Measurements from ENCODE around the gene MAPKAP1.

Gene MAPKAP1

DNA sequence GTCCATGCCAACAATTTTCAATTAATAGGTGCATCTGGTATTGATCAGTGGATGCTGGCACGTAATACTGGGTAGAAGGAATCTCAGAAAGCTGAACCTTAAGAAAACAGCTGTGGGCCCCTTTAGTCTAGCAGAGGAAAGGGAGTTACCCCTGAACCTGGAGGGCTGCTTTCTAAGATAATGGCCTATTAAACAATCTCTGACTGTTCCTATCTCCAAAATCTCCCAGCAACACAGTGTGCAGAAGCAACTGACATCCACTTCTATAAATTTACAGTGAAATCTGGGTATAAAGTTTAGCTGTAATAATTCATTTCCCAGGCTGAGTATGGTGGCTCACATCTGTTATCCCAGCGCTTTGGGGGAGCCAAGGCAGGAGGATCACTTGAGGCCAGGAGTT is 198.8 kb downstream of the MAPKAP1 start:
- no peak for DNase-seq

DNA sequence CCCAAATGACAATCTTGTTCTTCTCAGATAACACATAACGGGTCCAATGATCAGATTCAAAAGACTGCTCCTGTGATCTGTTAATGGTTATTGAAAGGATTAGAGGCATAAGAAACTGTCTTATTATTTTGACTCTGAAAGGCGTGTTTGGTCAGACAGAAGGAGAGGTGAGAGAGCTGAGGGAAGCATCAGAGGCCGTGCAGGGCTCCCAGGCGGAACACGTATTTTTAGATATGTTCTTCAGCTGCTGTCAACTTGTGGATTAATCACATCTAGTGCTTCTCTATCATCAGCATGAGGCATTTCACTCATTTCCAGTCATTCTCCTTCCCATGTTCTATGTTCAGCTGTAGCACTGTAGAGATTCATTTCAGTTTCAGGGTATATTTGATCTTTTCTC is 199.8 kb downstream of the MAPKAP1 start:
- DNase-seq: no peak

DNA sequence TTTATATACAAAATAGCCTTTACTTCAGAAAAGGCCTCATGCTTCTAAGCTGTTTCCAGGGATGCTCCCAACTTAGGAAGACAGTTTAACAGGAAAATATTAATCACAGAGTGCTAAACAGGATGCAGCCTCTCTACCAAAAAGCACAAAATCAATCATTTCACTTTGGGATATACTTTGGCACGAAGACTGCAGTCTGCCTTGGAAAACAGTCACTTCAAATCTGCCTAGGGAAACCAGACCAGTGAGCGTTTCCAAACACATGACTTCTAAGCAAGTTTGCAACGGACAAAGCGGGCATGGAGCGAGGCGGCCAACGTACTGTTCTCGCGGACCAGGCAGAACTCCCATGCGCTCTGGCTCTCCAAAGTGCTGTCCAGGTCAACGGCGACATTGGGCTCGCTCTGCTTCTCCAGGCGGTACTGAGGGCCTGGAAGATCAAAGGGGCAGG is 201.0 kb downstream of the MAPKAP1 start:
- no peak for DNase-seq

DNA sequence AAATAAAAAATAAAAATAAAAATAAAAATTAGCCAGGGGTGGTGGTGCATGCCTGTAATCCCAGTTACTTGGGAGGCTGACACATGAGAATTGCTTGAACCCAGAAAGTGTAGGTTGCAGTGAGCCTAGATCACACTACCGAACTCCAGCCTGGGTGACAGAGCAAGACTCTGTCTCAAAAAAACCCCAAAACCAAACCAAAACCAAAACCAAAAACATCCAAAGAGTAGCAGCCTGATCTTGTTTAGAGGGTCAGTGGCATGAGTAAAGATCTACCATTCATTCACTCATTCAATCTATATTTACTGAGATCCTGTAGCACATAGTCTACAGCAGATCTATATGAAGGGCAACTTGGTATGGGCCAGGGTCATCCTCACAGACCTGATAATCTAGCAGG is 202.4 kb downstream of the MAPKAP1 start:
- no peak for DNase-seq

DNA sequence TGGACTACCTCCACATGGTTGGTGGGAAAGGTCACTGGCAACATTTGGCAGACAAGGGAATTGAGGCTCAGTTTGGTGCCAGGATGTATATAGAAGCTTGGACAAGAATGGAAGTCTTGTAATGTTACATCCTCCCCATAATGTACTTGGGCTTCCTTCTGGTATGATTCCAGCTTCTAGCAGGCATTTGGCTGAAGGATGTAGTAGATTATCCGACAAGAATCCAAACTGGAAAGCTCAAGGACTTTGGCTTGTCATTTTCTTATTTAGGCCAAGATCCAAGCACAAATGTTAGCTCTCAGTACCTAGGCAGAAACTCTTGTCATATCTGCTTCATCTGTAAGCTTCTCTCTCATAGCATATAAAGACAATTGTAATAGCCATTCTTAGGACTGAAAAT is 209.1 kb downstream of the MAPKAP1 start:
- no peak for DNase-seq

DNA sequence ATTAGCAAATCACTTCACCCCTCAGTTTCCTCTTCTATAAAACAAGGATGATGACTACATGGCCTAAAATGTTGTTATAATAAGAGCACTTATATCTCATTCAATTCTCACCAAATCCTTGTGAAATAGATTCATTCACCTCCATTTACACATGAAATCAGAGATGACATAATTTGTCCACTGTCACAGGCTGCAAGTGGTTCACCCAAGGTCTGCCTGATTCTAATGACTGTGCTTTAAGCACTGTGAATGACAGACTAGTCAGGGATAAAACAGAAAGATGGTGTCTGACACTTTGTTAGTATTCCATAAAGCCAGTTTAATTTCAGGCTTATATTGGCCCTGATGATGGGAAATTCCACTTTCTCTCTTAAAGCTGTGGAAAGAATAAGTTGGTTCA is 209.5 kb downstream of the MAPKAP1 start:
- no peak for DNase-seq

DNA sequence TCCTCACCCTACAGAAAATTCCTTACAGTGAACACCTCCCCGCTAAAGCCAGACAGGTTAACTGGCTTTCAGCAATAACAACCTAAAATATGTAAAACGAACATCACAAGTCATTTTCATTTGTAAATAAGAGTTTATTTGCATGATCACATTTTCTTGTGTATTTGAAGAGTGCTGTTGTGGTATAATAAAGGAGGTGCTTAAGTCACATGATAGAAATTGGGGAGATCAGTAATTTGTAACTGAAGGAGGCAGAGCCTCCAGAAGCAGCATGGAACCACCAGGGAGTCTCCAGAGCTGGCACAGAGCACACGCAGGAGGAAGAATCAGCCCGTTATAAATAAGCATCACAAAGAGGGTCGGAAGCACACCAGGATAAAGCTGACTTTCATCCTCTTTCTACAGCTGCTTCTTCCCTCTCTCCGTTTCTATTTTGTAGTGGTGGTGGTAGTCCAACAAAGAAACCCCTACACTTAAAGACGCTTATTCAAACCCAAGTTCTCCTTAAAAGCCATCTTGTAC is 210.6 kb downstream of the MAPKAP1 start:
- no peak for DNase-seq

DNA sequence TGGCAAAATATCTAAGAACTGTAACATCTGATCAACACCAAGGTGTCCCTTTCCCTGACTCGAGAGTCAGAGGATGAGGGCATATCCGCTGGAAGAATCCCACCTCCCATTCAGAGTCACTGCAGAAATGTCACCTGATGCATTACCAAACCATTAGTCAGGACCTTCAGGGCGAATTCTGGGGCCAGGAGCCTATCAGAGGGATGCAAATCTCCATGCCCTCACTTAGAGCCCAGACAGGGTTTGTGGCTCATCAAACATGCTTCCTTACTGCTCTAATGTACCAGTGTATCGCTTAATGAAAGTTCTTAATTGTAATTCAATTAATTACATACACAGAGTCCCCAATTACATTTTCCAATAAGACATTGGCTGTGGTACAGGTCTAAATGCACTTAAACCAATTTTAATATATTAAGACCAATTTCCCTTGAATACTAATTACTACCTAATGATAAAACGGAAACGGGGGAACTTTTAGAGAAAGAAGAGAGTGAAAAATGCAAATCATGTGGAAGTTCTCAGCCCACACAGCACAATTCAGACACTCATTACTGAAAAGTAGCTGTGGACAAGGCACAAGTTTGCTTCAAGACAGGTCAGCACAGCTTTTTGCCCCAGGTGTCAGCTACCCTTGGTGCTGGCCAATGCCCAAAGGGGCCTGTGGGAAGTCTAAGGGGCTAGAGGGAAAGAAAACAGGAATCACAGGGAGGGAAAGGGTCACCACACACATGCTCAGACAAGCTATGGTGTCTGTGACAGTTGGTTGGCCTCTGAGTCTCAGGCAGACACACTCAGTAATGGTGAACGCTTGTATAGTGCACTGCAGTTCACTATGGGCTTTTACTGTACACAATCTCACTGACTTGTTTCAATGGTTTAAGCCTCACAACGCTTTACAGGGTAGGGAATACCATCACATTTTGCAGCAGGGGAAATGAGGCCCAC is 211.6 kb downstream of the MAPKAP1 start:
- DNase-seq: no peak

DNA sequence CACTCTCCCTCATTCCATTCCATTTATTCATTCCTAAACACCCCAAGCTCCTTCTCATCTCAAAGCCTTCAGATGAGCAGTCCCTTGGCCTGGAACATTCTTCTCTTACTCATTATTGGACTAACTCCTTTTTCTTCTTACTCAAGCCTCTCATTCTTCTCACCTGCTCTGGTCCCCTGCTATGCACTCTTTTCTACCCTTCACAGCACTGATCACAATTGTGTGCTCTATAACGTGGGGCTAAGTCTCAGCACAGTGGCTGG is 212.4 kb downstream of the MAPKAP1 start:
- no peak for DNase-seq

DNA sequence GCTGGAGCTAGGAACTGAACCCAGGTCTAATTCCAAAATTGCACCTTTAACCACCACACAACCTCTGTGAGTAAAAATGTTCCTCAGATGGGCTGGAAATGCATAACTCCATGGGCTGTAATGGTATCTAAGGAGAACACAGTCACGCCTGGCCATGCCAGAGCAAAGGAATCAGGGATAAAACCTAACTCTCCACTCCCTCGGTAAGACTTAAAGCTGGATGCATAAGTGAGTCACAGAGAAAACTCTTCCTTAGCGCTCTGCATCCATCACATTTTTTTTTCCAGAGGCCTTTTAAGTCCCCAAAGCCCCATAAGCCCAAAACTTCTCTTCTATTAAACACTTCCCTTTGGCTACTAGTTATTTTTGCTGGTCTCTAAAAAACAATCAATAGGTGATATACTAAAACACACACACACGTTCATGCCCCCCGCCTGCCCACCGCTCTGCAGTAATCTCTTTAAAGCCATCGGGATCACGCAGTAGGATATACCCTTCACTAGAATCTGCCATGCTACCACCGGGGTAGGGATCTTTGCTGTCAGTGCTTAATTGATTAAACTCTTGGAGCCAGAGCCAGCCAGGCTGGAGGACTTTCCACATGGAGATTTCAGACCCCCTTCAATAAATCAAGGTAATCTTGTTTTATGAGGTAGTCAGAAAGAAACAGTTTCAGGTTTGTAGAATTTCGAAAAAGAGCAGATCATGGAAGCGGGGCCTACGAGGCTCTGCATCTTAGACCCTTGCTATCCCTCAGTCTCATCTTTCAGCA is 212.9 kb downstream of the MAPKAP1 start:
- DNase-seq: no peak

DNA sequence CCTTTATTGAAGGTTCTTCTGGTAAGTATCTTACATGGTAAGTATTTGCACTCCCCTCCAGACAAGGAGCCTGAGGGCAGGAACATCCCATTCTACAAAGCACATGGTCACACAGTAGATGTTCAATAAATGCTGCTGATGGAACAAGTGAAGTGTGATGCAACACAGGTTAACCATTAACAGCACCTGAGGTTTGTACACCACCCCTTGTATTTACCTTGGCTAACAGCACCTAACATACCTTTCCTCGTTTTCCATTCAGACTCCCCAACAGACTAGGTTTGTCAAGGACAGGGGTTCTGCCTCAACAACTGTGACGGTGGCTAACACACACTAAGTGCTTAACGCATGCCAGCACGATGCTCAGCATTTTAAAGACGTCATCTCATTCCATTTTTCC is 213.6 kb downstream of the MAPKAP1 start:
- no peak for DNase-seq

DNA sequence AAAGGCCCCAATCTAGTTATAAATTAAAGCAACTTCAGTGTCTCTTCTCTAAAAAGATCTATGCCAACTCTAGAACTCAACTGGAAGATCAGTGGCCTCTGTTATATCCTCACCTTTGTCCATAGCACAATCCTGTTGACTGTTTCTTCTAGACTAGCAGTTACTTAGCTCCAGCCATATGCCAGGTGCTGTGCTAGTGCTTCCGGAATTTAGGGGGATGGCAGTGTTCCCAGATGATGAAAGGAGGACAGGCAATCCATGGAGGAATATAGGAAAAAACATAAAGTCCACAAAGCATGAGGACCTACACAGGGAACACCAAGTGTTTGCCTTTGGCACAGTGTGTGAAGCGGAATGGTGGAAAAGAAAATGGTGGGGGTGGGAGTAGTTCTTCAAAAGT is 214.3 kb downstream of the MAPKAP1 start:
- no peak for DNase-seq

DNA sequence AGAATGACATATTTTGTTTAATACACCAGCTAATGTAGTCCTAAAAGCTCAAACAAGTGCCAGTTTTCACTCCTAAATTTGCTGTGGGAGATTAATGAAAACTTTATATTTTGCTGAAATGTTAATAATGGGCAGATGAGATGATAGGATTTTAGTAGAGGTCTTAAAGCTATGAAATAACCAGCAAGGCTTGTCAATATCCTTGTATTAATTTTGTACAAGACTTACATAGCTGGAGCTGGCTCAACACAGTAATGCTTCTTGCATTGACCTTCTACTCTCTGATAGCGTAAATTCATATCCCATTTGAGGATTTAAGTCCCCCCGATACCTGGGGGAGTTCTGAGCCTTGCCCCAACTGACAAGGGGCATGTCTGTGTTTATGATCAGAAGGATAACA is 219.2 kb downstream of the MAPKAP1 start:
- no peak for DNase-seq

DNA sequence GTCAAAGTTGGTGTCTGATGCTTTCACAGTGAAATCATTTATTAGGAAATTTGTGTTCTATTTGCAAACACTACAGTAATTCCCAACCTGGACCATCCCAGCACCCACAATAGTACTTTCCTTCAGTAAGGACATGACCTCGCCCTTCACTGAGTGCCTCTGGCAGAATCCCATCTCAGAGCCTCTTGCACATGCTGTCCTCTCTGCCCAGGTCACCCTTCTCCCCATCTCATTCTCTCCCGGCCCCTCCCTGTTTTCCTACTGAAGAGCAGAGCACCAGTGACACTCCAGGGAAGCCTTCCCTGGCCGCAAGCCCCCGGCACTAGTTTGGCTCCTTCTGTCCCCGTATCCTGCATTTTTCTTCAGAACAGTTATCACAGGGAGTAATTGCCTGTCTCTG is 220.4 kb downstream of the MAPKAP1 start:
- DNase-seq: no peak

DNA sequence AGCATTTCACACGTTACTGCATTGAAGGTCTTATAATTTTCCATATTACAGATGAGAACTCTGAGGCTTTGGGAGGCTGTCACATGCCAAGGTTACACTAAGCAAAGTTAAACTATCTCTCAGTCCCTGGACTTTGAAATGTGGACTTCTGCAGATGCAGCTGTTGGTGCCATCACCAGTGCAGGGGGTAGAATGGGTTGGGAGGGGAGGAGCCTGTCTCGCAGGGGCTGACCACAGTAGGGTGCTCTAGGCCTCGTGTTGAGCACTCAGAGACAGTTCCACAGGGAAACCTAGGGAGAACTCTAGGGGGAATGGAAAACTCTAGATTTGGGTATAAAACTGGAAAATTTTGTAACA is 220.9 kb downstream of the MAPKAP1 start:
- no peak for DNase-seq

DNA sequence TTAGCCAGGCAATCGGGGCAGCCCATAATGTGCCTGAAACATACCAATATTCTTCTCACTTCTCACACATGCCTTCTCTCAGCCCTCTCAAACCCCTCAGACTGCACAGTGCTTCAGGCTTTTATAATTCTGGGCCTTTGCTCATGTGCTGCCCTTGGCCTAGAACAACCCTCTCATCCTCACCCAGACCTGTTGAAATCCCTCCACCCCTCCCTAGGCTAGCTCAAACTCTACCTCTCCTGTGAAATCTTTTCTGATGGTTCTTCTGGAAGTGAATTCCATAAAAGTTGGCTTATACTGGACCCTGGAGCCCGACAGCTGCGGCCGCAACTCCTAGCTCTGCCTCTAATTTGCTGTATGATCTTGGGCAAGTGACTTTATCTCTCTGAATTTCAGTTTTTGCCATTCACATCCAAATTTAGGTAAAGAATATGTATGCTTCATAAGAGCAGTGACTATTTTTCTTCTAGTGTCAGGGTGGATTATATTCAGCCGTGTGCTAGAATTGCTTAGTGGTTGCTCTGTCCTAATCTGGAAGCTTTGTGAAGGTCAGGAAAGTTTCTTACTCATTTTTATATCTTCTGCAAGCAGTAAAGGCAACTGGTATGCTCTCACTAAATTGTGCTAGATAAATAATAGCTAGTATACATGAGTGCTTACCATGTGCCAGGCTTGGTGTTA is 221.4 kb downstream of the MAPKAP1 start:
- DNase-seq: no peak

DNA sequence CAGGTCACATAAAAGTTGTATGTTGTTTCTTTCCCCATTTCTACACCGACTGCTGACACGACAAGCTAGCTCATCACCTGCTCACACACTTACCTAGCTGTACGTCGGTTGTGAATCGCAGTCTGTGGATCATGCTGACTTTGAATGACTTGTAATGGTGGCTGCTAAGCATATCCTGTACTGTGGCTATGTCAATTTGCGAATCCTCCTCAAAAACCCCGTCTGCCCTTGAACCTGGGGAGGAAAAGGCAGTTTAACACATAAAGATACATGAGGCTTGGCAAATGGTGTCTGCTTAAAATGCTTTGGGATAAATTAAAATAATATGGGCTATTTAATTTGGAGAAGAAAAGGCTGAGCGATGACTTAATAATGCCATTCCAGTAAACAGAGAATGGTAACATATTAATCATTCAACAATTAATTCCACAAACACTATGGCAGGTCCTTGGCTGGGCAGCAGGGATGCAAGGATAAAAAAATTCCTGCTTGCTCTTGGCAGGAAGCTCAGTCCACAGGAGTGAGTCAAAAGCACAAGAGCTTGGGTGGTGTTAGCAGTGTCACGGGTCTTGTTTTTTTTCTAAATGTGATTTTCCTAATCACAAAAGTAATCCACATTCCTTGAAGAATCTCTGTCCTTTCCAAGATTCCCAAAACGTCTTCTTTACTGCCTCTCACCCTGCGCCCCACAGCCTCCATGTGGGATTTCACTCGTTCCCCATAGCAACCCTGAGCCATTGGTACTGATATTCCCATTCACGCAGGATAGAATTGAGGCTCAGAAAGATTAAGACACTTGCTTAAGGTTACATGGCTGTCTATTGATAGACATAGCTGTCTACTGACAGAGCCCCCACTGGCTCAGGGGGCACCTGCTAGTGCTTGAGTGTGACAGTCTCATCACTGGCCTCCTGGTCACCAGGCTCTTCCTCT is 222.4 kb downstream of the MAPKAP1 start:
- DNase-seq: no peak

DNA sequence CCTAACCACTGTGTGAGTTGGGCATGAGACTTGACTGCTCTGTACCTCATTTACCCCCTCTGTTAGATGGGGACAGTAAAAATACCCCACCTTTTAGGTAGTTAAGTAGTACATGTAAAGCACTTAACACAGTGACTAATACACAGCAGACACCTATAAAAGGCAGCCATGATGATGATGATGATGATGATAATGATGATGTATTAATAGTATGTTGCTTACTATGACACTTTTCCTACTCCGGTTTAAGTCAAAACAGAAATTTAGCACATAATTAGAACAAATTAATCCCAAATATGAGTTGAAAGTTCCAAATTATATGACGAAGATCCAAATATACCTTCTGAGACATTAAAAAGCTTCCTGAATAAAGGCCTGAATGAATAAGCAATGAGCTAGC is 223.3 kb downstream of the MAPKAP1 start:
- DNase-seq: no peak

DNA sequence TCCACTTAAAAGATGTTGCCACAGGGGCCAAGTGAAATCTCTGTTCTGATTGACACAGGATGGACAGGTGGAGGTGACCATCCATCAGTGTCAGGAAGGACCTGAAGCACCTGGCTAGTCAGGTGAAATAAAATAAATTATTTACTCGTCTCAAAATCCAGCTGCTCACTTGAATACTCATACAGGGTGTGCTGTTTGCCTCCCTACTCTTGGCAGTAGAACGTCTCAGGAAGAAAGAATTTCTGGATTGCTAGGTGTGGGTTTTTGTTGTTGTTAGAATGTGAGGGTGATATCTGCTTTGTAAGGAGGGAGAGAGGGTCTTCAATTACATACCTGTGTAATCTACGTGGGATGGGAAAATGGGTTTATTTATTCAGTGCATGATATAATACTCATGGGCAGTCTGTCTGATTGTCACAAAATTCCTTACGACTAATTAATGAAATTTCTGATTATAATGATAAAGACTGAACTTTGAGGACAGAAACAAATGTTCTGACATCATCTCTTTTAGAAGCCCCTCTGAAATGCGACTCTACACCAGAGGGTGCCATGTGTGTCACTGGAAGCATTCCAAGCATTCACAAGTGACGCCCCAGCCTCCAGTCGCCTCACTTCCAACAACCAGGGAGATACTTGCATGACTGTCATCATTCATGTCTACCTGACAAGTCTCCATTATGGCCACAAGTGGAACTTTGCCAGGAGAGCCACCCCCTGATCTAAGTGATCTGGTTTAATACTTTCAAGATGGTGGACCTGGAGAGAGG is 227.0 kb downstream of the MAPKAP1 start:
- no peak for DNase-seq

DNA sequence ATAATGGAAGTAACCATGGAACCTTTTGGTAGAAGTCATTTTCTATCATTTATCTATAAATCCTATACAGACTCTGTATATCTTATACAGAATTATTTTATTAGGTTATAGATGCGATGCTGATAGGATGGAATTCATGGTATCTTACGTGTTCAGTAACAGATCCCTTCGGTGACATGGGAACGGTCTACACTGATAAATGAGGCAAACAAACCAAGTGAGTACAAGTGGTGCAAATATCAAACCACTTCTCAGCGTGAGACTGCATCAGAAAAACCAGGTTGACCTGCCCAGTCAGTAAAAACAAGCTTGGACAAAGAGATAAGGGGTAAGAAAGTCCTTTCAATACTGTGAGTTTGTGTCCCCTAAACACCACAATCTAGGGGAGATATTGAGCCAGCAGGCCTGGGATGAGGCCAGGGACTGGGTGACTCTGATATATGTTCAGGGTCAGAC is 229.9 kb downstream of the MAPKAP1 start:
- no peak for DNase-seq

DNA sequence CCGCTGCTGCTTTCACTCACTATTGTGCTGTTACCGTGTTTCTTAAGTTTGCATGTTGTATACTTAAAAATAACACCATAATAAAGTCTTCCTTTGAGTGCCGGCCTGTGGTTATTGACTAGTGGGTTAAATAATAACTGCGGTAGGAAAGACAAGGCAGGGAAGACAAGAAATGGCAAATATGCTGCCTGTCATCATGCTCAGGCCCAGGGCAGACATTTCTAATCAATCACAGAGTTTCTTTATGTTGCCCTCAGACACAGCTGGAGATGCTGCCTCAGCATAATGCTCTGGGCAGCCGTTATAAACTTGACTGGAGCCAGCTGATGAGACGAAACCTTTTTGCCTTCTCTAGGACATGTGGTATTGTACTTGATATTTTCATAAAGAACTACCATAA is 230.4 kb downstream of the MAPKAP1 start:
- no peak for DNase-seq

DNA sequence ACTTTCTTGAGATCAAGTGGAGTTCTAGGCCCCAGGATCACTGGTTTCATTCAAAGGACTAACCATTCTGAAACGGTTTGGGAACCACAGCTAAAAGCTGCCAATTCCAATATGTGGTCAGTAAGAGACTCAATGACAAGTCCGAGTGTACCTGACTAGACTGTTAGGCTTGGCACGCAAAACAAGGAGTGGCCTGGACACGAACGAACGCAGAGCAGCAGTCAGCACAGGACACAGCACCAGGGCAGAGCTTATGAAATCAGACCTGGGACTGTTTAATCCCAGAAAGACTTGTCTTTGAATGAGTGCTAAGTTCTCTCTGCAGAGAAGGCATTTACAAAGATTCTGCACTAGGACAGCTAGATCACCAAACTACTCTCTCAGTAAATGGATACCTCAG is 231.6 kb downstream of the MAPKAP1 start:
- DNase-seq: no peak
